Common myeloid progenitor, CD34-positive (primary cell): ENCODE measurements around the gene MEF2A.

ENCODE experiments used
- CTCF ChIA-PET: fragments of 350-600 bp; sonication (Branson Sonifier 250); formaldehyde crosslinking; loops from one replicate; lab custom pipeline; 2021; ENCODE audit warnings: antibody characterized with exemption; lab: Charles Lee
- POLR2A ChIA-PET: fragments of 350-600 bp; sonication (Branson Sonifier 250); formaldehyde crosslinking; loops from one replicate; lab custom pipeline; 2021; ENCODE audit warnings: antibody characterized with exemption; lab: Charles Lee
- DNase-seq, 3 donors: peaks; one replicate each; pipeline versions ENCODE4 v3.0.0 to v3.0.0-alpha.2; 2013
- H3K27ac ChIP-seq, 2 experiments: 1 replicate in 1 of 2; 2 replicates in 1 of 2; pipeline ENCODE4 v1.7.0; 2013; ENCODE audit warnings: inconsistent platforms in 2 of 2, low read length in 2 of 2, mild to moderate bottlenecking in 2 of 2, low read depth in 1 of 2, moderate library complexity in 1 of 2; ENCODE audit not compliant: severe bottlenecking in 2 of 2, insufficient read depth in 1 of 2, poor library complexity in 1 of 2
- H3K27me3 ChIP-seq, 5 experiments: replicated peaks in 2 of 5; 1 replicate in 3 of 5; 2 replicates in 2 of 5; pipeline versions ENCODE4 v1.6.1 to v1.7.0; 2013; ENCODE audit warnings: low read length in 4 of 5, mild to moderate bottlenecking in 2 of 5, moderate library complexity in 2 of 5, inconsistent platforms in 1 of 5; ENCODE audit not compliant: insufficient read depth in 5 of 5, control insufficient read depth in 4 of 5
- H3K36me3 ChIP-seq, 4 experiments: 1 replicate in 2 of 4; 2 replicates in 2 of 4; pipeline versions ENCODE4 v1.6.1 to v1.7.0; 2013; ENCODE audit warnings: low read length in 3 of 4, control low read depth in 1 of 4, mild to moderate bottlenecking in 1 of 4; ENCODE audit not compliant: control insufficient read depth in 4 of 4, insufficient read depth in 4 of 4
- H3K4me1 ChIP-seq, 4 experiments: 1 replicate in 3 of 4; 2 replicates in 1 of 4; pipeline versions ENCODE4 v1.6.1 to v1.7.1; 2013; ENCODE audit warnings: low read length in 3 of 4, mild to moderate bottlenecking in 3 of 4, control low read depth in 1 of 4, inconsistent platforms in 1 of 4, moderate library complexity in 1 of 4; ENCODE audit not compliant: control insufficient read depth in 4 of 4, insufficient read depth in 4 of 4; ENCODE audit errors: control extremely low read depth in 1 of 4
- H3K4me3 ChIP-seq, 7 experiments: 1 replicate in 4 of 7; 2 replicates in 3 of 7; pipeline versions ENCODE4 v1.5.1 to v1.7.0; 2013; ENCODE audit warnings: mild to moderate bottlenecking in 7 of 7, low read length in 6 of 7, moderate library complexity in 6 of 7, inconsistent platforms in 2 of 7, low read depth in 2 of 7, control low read depth in 1 of 7; ENCODE audit not compliant: insufficient read depth in 4 of 7, control insufficient read depth in 1 of 7; ENCODE audit errors: extremely low read depth in 1 of 7
- H3K9me3 ChIP-seq, 5 experiments: 1 replicate in 4 of 5; 2 replicates in 1 of 5; pipeline versions ENCODE4 v1.6.1 to v1.7.1; 2013; ENCODE audit warnings: low read length in 4 of 5, mild to moderate bottlenecking in 2 of 5, inconsistent platforms in 1 of 5, low read depth in 1 of 5, moderate library complexity in 1 of 5; ENCODE audit not compliant: control insufficient read depth in 4 of 5, insufficient read depth in 2 of 5; ENCODE audit errors: control extremely low read depth in 1 of 5
- WGBS: methylation state at CpG from one replicate; pipeline ENCODE4 v1.1.5; 2013; ENCODE audit not compliant: insufficient coverage; 5-methylcytosine and 5-hydroxymethylcytosine counted together

The MEF2A gene

DNA sequence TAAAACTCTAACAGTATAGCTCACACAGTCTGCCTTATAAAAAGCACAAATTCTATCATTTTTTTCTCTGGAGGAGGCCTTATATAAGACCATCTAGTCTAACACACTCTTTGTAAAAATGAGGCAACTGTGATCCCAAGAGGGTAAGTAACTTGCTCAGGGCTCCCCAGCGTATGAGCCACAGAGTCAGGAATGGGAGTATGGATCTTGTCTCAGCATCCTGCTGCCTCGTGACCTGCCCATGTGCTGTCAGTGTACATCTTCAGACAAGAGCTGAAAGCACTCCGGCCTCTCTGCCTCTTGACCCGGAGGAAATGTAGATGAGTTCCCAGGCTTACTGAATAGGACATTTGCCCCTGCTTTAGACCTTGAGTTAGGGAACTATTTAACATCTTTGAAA is 28.4 kb upstream of the MEF2A start:
- H3K4me1 ChIP-seq = no peaks in the 10 kb centered on the region
- no peak overlapping the region for H3K4me3 ChIP-seq
- no peak for DNase-seq
- no peak overlapping the region for H3K27ac ChIP-seq
- ChIA-PET CTCF (interaction anchor here (0.9 kb wide), 1 partner anchor 9 kb away, joined by 3 read pairs; no protein-coding TSS in a partner anchor), POLR2A (interaction anchor here (0.8 kb wide), 1 partner anchor 11 kb away, joined by 3 read pairs; no protein-coding TSS in a partner anchor)
- WGBS = 75% methylated on average over 4 of the region's 4 CpGs
- peaks cover 0 to 1% (median 0%) of the 10 kb centered on the region in 5 experiments for H3K9me3 ChIP-seq
- no peaks in the 10 kb centered on the region for H3K27me3 ChIP-seq
- no peaks in the 10 kb centered on the region for H3K36me3 ChIP-seq

DNA sequence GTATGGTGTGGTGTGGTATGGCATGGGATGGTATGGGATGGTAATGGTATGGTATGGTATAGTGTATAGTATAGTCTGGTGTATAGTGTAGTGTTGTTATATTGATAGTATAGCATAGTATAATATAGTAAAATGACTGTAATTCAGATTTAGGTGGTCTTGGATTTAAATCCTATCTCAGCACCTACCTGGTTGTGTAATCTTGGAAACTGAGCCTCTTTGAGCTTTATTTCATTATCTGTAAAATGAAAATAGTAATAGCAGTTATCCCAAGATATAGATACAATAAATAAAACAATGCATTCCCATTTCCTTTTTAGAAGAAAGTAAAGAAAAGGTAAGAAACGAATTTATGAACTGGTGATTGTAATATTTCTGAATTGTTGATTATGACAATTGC is 27.5 kb upstream of the MEF2A start:
- H3K27ac ChIP-seq = no peak overlapping the region
- no peaks in the 10 kb centered on the region for H3K36me3 ChIP-seq
- ChIA-PET CTCF (no interaction called here), POLR2A (interaction anchor here (0.8 kb wide), 1 partner anchor 10 kb away, joined by 3 read pairs; no protein-coding TSS in a partner anchor)
- no CpG with 5 or more reads among the region's 1 CpG for WGBS
- no peaks in the 10 kb centered on the region for H3K9me3 ChIP-seq
- no peaks in the 10 kb centered on the region for H3K27me3 ChIP-seq
- no peaks in the 10 kb centered on the region for H3K4me1 ChIP-seq
- DNase-seq = no peak
- no peak overlapping the region for H3K4me3 ChIP-seq

DNA sequence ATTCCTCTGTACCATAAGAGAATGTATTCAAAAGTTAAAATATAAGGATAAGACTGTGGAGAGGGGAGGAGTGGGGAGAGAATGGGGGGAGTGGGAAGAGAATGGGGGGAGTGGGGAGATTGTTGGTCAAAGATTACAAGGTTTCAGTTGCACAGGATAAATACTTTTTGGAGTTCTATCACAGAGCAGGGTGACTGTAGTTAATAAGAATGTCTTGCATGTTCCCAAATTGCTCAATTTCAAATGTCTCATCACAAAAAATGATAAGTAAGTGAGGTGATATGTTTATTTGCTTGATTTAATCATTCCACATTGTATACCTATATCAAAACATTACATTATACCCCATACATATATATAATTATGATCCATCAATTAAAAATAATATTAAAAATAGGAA is 23.0 kb upstream of the MEF2A start:
- Histone ChIP-seq H3K36me3 (no peaks in the 10 kb centered on the region), H3K27me3 (no peaks in the 10 kb centered on the region), H3K4me3 (no peak overlapping the region), H3K27ac (no peak overlapping the region), H3K9me3 (no peaks in the 10 kb centered on the region), H3K4me1 (no peaks in the 10 kb centered on the region)
- CTCF ChIA-PET = no interaction called here
- DNase-seq = no peak
- POLR2A ChIA-PET = no interaction called here

DNA sequence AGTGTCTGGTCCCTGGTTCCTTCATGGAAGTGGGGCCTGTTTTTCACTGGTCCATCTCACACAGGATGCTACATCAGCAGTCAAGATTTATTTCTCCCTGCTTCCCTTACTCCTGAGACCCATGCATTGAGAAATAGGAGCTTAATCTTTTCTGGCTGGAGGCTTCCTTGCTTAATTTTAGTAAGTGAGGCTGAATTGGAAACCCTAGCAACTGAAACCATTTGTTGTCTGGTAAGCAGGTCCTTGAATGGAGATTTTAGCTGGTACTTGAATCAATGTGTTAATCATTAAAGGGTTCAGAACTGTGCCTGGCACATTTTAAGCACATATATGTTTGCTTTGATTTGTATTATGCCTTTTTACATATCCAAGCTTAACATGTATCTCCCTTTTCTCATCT is 20.2 kb upstream of the MEF2A start:
- Histone ChIP-seq H3K9me3 (no peaks in the 10 kb centered on the region), H3K27ac (no peak overlapping the region), H3K36me3 (no peaks in the 10 kb centered on the region), H3K4me1 (no peaks in the 10 kb centered on the region), H3K4me3 (no peak overlapping the region), H3K27me3 (no peaks in the 10 kb centered on the region)
- no peak for DNase-seq
- ChIA-PET CTCF (interaction anchor here (0.8 to 1.4 kb wide), 2 partner anchors 8 to 121 kb away, joined by 3 read pairs; no protein-coding TSS in a partner anchor), POLR2A (no interaction called here)

DNA sequence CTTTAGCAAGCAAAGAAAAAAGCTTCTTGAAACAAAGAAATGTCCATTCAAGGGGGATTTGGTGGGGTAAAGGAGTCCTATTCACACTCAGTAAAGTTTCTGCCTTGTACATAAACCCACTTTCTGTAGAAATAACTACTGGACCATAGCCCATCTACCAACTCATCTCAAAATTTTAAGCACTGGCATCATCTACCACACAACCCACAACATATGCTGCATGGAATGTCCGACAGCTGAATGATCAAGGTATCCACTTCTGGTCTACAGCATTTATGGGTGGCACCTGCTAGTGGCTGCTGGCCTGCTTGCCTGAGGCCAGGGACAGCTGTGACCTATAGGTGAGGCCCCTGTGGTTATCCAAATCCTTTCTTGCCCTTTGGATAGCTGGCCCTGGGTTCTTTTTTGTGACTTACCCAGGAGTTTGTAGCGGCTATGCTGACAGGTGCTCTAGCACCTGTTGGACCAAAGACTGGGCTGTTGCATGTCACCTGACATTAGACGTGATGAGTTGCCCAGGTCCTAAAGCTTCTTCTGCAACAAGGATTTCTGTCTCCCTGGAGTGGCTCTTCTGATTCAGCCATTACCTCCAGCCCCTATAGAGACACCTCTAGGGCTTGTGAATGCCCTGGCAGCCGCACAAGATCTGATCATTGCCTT is 19.2 kb upstream of the MEF2A start:
- no peaks in the 10 kb centered on the region for H3K9me3 ChIP-seq
- DNase-seq = no peak
- ChIA-PET POLR2A (no interaction called here), CTCF (interaction anchor here (1.4 kb wide), 2 partner anchors 9 kb away, joined by 3 read pairs; no protein-coding TSS in a partner anchor)
- no peaks in the 10 kb centered on the region for H3K27me3 ChIP-seq
- H3K27ac ChIP-seq = no peak overlapping the region
- H3K4me3 ChIP-seq = no peak overlapping the region
- H3K4me1 ChIP-seq = no peaks in the 10 kb centered on the region
- H3K36me3 ChIP-seq = no peaks in the 10 kb centered on the region
- WGBS = 100% methylated on average over 4 of the region's 4 CpGs

DNA sequence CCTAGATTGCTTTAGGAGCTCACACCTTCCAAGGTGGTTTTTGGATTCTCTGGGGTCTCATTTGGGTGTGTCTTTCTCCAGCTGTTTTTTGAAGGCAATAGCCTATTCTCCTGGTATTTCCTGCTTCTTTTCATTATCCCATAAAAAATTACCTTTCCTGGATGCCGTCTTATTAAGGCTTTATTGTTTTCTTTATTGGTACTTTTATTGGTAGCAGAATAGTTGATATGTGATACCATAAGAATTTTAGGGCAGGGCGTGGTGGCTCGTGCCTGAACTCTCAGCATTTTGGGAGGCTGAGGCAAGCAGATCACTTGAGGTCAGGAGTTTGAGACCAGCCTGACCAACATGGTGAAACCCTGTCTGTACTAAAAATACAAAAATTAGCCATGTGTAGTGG is 18.3 kb upstream of the MEF2A start:
- Histone ChIP-seq H3K4me1 (no peaks in the 10 kb centered on the region), H3K27ac (no peak overlapping the region), H3K27me3 (no peaks in the 10 kb centered on the region), H3K9me3 (no peaks in the 10 kb centered on the region), H3K4me3 (no peak overlapping the region), H3K36me3 (no peaks in the 10 kb centered on the region)
- ChIA-PET CTCF (interaction anchor here (1.4 kb wide), 1 partner anchor 8 kb away, joined by 3 read pairs; no protein-coding TSS in a partner anchor), POLR2A (no interaction called here)
- DNase-seq = no peak
- WGBS = 100% methylated on average over 2 of the region's 3 CpGs

DNA sequence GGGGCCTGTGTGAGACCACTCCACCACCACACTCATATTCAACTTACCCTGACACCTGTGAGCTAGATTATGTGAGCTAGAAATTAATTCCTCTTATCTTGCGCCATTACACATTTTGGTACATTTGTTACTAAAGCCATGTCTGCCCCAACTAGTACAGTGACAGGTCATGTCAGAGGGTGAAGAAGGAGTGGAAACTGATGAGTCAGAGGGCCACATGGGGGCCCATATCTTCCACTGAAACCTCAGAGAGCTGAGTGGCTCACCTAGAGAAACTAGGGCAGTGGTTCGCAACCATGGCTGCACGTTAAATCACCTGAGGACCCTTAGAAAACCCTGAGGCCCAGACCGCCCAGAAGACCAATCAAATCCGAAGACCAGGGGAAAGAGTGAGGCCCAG is 15.7 kb upstream of the MEF2A start:
- Histone ChIP-seq H3K4me3 (no peak overlapping the region), H3K27me3 (no peaks in the 10 kb centered on the region), H3K27ac (no peak overlapping the region), H3K9me3 (no peaks in the 10 kb centered on the region), H3K4me1 (no peaks in the 10 kb centered on the region), H3K36me3 (no peaks in the 10 kb centered on the region)
- no peak for DNase-seq
- POLR2A ChIA-PET = no interaction called here
- 95% methylated on average over 4 of the region's 5 CpGs for WGBS
- CTCF ChIA-PET = interaction anchor here (0.9 to 1.0 kb wide), 2 partner anchors 38 to 71 kb away, joined by 3 to 5 read pairs; no protein-coding TSS in a partner anchor
